ENCODE data around the gene TAS2R30.

The TAS2R30 gene, protein sequence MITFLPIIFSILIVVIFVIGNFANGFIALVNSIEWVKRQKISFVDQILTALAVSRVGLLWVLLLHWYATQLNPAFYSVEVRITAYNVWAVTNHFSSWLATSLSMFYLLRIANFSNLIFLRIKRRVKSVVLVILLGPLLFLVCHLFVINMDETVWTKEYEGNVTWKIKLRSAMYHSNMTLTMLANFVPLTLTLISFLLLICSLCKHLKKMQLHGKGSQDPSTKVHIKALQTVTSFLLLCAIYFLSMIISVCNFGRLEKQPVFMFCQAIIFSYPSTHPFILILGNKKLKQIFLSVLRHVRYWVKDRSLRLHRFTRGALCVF

DNA sequence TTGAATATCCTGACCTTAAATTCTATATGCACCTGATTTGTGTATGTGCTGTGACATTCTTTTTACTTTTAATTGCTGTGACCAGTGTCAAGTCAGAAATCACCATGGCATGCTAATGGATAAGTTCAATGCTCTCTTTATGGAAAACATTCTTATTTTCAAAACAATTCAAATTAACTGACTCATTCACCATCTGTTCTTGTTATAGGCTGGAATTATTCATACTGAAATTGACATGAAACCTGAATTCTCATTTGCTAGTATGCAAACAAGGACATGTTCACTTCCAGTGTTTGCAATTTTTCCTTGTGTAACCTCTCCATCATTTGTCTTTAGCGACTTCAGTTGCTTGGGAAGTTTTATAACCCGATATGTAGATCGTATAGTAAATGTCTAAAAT is at the start of gene TAS2R30:
TAS2R30 (minus strand) TSS at position 340 of the 400 bp plus-strand sequence. CDS start 400 bp downstream, outside the sequence.
- DNase-seq (ENCODE audit: low read depth) = no peak

DNA sequence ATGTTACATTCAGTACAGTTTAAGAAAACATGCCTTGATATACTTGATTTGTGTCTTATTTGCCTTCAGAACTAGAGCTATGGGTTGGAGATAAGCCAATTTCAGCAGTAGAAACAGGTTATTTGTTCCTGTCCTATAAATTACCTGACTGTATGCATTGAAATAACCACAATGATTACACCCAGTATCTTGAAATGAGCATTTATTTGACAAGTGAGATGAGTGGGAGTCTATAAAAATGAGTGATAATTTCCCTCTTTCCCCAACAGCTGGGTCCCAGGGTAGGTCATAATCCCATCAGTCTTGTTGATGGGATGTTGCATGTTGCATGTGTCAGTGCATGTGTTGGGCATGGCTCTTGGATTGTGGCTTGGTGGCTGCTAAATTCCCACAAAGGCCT is 48.6 kb upstream of the TAS2R30 start:
- DNase-seq (ENCODE audit: low read depth) = no peak

DNA sequence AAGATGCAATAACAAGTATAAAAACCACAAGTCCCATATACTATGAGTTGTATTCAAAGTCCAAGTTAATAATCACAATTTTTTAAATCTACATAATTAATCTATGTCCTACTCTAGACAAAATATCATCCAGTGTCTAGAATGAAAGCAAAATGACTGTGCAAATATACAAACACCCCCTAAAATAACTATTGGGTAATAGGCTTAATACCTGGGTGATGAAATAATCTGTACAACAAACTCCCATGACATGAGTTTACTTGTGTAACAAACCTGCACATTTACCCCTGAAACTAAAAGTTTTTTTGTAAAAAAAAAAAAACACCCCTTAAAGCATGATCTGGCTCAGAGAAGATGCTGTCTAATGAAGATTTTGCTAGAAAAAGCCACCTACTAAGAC is 48.1 kb upstream of the TAS2R30 start:
- no peak for DNase-seq (ENCODE audit: low read depth)

DNA sequence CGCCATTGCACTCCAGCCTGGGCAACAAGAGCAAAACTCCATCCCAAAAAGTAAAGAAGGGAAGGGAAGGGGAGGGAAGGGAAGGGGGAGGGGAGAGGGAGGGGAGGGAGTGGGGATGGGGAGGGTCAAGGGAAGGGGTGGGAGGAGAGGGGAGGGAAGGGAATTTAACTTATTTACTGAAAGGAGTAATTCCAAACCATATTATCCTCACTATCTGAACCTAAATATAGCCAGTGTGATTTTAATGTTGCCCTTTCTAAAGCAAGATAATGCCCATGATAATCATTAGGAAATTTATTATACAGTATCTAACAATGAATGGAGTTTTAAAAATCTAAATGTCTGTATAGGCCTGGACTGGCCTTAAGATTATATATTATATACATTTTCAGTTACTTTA is 43.8 kb upstream of the TAS2R30 start:
- DNase-seq (ENCODE audit: low read depth) = no peak

DNA sequence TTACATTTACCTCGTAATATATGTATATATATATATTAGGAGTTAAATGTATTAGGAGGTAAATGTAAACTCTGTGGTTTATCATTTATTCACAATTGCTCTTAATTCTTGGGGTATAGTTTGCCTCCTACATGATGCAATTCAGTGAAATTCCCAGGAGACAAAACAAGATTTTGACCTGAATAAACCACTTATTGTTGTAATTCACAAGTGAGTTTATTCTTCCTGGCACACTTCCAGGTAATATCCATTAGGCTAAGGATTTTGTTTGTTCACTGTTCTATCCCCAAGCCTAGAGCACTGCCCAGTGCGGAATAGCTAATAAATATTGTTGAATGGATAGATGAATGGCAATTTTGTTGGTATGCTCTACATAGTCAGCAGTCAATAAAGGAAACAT is 39.6 kb upstream of the TAS2R30 start:
- no peak for DNase-seq (ENCODE audit: low read depth)

DNA sequence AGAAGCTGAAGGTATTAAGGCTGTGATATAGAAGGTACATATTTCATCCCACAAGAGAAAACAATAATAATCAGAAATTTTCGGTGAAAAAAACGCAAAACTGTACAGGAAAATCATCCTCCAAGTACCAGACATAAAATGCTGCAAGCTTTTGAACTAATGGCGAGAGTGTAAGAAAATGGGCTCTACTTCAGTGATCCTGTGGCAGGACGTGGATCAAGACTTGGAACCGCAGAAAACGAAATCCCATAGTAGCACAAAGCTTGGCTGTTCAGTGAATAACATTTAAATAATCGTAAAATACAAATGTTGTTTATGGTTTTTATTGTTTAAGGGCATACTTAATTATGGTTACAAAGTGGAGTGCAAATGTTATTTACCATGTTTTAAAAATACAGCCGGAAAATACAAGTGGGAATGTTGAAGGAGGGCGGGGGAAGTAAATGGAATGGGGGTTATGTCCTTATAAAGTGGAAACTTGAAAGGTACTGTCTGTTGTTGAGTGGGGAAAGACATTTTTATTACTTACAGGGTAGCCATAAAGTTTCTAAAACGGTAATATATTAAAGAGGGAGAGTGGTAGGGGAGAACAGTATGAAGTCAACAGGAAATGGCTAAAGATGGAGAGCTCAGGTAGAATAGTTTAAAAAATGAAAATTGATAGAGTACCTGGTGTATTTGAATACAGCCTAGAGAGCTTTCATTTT is 37.7 kb upstream of the TAS2R30 start:
- no peak for DNase-seq (ENCODE audit: low read depth)

DNA sequence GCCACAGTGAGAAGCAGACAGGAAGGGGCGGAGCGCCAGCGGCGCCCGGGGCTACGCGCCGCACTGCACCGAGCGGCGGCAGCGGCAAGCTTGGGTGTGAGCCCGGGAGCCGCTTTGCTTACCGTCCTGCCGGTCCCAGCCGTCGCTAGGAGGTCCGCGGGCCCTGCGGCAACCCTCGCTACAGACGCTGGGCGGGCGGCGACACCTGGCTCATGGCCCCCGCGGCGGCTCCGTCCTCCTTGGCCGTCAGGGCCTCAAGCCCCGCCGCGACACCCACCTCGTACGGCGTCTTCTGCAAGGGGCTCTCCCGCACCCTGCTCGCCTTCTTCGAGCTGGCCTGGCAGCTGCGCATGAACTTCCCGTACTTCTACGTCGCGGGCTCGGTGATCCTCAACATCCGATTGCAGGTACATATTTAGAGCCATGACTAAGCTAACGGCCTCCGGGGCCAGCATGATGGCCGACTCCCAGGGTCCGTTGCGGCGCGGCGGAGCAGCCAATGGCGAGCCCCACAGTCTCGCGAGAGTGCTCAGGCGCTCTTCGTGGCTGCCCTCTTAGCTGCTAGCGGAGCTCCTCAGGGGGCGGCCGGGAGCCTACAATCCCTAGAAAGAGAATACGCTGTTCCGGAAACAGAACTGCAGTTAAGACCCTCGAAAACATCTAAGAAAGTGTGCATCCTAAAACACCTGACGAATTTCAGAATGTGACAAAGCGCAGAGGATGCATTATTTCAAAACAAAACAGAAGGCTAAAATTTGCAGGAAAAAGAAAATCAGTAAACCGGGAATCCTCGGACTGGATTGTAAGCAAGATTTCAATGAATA is 36.9 kb upstream of the TAS2R30 start, which contains the start of gene SMIM10L1:
SMIM10L1 (plus strand) TSS at position 50 of the 824 bp plus-strand sequence; CDS start at position 213, 163 bp downstream.
- peak; percentile 74 for DNase-seq (ENCODE audit: low read depth)

DNA sequence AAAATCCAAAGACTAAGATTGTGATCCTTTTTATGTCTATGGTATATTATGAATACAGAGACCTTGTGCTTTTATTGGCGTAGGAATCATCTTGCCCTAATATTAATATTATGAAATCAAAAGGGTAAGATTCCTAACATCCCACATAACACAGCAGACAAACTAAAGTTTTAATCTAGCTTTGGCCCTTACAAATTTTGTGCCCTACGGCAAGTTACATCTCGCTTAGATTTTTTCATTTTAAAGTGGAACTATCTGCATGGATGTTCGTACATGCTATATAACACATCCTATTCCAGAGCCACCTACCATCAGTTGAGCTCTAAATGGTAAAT is 36.3 kb upstream of the TAS2R30 start:
- DNase-seq (ENCODE audit: low read depth) = no peak

DNA sequence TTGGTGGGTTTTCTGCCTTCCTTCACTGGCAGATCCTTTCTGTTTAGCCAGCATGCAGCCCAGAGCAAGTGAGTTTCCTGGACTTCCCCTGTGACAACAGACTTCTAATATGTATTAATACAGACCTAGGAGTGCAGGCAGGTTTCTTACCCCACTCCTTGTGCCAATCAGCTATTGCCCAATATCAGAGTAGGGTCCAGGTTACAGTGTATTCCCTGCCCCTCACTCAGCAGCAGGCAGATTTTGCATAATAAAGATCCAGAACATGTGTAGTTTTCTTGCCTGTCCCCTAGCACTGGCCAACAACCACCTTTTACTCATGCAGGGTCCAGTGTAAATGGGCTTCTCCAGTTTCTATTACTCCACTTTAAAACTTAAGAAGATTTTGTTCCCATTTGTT is 31.9 kb upstream of the TAS2R30 start:
- DNase-seq (ENCODE audit: low read depth) = no peak

DNA sequence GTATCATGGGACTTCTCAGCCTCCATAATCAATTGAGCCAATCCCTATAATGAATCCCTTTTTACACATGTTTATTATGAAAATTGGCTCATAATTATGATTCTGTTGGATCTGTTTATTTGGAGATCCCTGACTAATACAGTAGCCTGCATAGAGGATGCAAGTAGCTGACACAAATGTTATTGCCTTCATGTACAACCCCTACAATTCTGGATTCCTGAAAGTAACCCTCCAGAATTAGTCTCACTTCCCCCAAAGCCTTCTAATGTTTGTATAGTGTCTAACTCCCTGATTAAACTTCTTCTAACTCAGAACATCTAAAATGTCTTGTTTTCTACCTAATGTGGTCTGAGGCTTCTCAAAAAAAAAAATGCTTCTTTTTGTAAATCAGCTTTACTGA is 29.9 kb upstream of the TAS2R30 start:
- no peak for DNase-seq (ENCODE audit: low read depth)

DNA sequence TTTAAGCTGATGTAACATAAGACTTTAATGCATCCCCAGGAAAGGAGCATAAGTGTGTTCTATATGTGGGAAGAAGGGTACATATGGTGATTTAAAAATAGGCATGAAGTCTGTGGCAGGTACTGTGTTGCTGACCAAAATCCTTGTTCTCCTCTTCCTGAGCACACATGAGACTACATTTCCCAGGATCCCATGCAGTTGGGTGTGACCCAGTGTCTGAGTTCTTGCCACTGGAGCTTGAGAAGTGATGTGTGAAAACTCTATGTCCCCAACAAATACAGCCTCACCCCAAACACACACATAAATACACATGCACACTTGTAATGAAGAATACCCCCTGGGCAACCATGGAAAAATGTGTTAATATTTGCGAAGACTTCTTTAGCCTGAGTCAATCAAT is 28.1 kb upstream of the TAS2R30 start:
- no peak for DNase-seq (ENCODE audit: low read depth)

DNA sequence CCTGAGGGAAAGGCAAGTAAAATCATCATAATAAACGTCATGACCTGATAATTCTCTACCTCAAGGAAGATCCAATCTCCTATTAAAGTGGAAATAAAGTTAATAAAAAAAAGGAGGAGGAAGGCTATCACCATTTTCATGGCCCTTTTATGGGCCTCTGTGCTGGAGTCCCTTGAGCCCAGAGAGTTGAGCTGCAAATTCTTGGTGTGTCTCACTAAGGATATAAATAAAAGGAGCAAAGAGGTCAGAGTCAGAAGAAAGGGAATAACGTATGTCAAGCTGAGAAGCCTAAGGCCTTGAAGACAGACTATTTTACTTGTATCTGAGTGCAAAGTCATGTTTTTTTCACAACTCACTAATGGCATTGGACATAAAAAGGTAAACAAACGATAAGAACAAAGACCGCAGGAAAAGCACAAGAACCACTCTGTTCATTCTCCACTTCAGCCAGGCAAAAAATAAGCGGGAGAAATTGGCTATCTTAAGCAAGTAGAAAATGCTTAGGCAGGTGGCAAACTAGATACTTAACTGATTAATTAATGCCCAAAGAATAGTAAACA is 24.5 kb upstream of the TAS2R30 start:
- no peak for DNase-seq (ENCODE audit: low read depth)

DNA sequence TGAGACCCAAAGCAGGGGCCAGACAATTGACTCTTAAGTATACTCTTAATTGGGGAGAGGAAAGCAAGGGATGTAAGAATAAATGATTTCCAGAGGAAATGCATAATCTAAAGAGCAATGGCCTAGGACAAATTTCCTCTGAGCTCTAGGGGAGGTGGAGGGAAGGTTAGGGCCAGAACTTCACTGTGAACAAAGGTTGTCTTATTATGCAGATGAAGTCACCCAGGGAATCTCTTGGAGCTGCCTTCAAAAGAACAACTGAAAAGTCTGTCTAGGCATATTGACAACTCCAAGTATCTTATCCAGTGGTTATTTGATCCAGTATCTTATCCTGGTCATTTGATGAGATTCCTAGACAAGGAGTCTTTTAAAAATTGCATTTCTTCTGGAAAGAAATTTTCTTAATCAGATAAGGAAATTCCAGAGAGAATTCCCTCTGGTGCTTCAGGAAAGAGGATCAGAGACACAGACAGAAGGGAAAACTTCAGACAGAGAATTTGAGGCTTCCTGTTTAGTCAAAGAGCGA is 20.0 kb upstream of the TAS2R30 start:
- DNase-seq (ENCODE audit: low read depth) = no peak

DNA sequence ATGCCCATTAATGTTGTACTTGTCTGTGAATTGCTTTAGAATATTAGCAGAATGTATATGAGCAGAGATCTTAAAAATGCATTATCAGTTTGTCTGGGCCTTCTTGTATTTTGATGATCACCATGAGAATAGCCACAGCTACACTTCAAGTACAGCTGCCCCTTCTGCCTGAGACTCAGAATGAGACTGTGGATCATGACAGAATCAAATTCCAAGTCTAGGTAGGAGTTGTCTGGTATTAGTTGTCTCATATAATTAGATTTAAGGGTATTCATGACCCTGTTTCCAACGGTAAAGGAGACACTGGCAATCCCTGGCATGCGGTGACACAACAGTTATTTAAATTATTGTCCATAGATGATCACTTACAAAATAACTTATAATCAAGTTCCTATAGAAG is 18.3 kb upstream of the TAS2R30 start:
- no peak for DNase-seq (ENCODE audit: low read depth)

DNA sequence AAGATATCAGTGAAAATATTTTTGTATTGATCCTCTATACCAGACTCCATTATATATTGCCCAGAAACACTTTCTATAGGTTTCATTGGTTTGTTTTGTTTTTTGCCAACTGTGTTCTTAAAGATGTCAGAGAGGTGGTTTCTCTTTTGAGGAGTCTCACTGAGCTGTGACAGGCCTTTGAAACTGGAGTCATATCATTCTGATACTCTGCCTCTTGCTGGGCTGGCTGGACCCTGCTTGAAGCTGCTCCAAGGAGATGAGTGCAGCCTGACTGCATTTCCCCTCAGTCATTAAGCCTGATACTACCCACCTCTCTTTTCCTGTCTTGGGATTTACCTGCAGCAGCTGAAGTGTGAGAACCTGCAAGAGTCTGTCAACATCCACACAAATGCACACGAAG is 16.4 kb upstream of the TAS2R30 start:
- DNase-seq (ENCODE audit: low read depth) = no peak

DNA sequence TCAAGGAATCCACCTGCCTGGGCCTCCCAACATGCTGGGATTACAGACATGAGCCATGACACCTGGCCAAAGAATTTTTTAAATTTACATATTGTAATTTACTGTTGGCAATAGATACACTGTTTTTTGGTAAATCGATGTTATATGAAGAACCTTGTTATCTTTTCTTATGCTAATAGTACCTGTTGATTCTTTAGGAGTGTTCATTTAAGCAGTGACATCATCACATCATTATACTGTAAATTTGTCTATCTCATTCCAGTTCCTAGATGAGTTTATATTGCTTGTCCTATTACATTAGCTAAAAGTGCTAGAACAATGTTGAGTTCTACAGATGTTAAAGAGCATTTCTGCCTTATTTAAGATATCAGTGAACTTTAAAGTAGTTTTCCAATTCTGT is 13.0 kb upstream of the TAS2R30 start:
- no peak for DNase-seq (ENCODE audit: low read depth)

DNA sequence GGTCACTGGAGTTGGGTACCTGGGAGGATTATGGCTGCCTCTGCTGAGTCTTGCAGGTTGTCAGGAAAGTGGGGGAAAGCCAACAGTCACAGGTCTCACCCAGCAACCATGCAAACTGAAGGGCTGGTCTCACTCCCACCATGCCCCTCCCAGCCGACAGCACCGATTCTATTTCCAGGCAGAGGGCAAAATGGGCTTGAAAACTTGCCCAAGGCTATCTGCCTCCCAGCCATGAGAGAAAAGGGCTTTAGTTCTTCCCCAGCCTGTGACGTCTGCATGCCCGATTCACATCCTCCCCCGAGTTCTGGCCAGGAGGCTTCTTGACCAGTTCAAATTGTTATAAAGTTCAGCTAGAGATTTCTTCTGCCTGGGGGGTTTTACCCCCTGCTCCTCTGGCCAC is 9.9 kb upstream of the TAS2R30 start:
- DNase-seq (ENCODE audit: low read depth) = no peak

DNA sequence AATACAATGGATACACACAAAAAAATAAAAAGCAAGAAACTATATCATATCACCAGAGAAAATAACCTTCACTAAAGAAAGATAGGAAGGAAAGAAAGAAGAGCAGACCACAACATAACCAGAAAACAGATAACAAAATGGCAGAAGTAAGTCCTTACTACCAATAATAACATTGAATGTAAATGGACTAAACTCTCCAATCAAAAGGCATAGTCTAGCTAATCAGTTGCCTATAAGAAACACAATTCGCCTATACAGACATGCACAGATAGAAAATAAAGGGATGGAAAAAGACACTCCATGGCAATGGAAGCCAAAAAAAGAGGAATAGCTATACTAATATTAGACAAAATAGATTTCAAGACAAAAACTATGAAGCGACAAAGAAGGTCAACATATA is 8.9 kb upstream of the TAS2R30 start:
- DNase-seq (ENCODE audit: low read depth) = no peak

DNA sequence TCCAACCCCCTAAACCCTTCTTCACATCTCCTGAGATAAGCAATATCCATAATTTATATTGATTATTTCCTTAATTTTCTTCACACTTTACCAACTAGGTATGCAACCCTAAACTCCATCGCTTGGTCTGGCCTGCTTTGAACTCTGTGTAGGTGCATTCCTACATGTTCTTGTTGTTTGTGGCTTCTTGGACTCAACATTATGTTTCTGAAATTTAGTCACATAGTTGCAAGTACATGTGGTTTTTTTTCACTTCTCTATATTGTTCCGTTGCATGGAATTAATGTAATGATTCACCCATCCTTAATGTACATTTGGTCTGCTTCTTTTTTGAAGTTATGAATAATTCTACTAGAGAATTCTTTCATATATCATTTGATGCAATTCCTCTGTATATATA is 1.6 kb upstream of the TAS2R30 start:
- no peak for DNase-seq (ENCODE audit: low read depth)

DNA sequence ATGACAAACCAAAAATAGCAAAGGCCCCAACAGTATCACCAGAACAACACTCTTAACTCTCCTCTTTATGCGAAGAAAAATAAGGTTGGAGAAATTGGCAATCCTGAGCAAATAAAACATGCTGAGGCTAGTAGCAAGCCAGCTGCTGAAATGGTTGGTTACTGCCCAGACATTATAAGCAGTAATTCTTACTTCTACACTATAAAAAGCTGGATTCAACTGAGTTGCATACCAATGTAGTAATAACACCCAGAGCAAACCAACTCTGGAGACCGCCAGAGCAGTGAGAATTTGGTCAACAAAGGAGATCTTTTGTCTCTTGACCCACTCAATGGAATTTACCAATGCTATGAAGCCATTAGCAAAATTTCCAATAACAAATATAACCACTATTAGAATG is 628 bp downstream of the TAS2R30 start:
- DNase-seq (ENCODE audit: low read depth) = no peak

DNA sequence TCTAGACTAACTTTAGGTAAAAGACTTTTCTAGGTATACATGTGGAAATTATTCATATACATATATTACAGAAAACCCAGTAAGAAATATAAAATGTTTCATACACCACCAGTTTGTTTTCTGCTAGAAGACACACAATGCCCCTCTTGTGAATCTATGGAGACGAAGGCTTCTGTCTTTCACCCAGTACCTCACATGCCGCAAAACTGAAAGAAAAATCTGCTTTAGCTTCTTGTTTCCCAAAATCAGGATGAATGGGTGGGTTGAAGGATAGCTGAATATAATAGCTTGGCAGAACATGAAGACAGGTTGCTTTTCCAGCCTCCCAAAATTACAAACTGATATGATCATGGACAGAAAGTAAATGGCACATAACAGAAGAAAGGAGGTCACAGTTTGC is 1.3 kb downstream of the TAS2R30 start:
- DNase-seq (ENCODE audit: low read depth) = no peak

DNA sequence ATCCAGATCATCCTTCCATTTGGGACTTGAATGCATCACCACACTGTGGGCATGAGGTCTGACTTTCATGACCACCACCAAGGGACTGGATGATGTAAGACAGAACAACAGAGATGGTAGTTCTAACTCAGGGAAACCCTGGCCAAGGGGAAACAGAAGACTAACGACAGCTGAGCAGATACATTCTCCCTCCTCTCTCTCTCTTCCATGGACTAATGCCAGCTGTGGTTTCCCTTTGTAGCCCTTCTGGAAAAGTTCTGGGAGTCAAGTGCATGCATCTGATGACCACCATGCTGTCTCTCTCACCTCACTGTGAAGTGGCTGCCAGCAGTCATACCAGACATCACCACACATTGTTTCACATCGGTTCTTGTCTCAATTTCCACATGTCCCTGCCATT is 3.4 kb downstream of the TAS2R30 start:
- no peak for DNase-seq (ENCODE audit: low read depth)

Measured in stimulated activated CD8-positive, alpha-beta memory T cell treated with anti-CD3 and anti-CD28 coated beads, Interleukin-12 subunit alpha, Interleukin-12 subunit beta, amount 100 ng/mL, for 4 hours (primary cell).